Loucy (cell line): ENCODE data around the gene TMEM233.

Experiments used
- EZH2phosphoT487 ChIP-seq: fragments of 200-600 bp; IDR thresholded peaks from 2 replicates; pipeline ENCODE4 v1.6.1; 2018; ENCODE audit warnings: antibody characterized with exemption, mild to moderate bottlenecking, moderate library complexity, borderline replicate concordance
- TF ChIP-seq, protein P1 (sequence below): fragments of 200-600 bp; sonication (generic); conservative IDR thresholded peaks from 2 replicates; pipeline ENCODE4 v1.5.1; 2014; ENCODE audit warnings: mild to moderate bottlenecking, antibody characterized with exemption, low read length

DNA sequence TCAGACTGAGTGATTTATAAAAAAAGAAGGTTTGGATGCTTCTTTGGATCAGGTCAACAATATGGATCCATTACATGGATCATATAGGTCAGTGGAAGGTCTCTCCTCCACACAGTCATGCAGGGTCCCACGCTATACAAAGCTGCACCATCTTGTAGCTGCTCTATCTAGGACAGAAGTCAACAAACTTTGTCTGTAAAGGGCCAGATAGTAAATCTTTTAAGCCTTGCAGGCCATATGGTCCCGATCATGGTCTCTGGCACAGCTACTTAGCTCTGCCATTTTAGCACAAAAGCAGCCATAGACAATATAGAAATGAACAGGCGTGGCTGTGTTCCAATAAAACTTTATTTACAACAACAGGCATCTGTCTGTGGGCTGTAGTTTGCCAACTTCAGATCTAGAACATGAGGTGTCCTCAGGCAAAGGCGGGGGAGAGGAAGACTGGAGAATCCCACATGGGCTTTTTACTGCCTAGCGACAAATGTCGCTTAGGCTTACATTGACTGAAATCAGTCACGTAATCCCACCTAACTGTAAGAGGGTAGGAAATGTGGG, 36.7 kb downstream of the TMEM233 start:
- TF ChIP-seq, protein P1, sequence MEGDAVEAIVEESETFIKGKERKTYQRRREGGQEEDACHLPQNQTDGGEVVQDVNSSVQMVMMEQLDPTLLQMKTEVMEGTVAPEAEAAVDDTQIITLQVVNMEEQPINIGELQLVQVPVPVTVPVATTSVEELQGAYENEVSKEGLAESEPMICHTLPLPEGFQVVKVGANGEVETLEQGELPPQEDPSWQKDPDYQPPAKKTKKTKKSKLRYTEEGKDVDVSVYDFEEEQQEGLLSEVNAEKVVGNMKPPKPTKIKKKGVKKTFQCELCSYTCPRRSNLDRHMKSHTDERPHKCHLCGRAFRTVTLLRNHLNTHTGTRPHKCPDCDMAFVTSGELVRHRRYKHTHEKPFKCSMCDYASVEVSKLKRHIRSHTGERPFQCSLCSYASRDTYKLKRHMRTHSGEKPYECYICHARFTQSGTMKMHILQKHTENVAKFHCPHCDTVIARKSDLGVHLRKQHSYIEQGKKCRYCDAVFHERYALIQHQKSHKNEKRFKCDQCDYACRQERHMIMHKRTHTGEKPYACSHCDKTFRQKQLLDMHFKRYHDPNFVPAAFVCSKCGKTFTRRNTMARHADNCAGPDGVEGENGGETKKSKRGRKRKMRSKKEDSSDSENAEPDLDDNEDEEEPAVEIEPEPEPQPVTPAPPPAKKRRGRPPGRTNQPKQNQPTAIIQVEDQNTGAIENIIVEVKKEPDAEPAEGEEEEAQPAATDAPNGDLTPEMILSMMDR: no peak
- TF ChIP-seq EZH2phosphoT487: no peak
